DLD1 (cell line): ENCODE data around the gene CASZ1.

Source experiments
- in situ Hi-C: cut with HindIII; loops from 2 replicates; pipeline ENCODE4 v1.10.0; 2017; ENCODE audit warnings: low sequenced_read_pairs

The CASZ1 gene

GRCh38 chr1:10710489-10710888 lies 86.0 kb downstream of the CASZ1 start:
- in situ Hi-C loops, result no loop called here

GRCh38 chr1:10709646-10710045 lies 86.8 kb downstream of the CASZ1 start:
- in situ Hi-C loops, result no loop called here

GRCh38 chr1:10709165-10709564 lies 87.3 kb downstream of the CASZ1 start:
- in situ Hi-C loops, result no loop called here

GRCh38 chr1:10708757-10709156 lies 87.7 kb downstream of the CASZ1 start:
- in situ Hi-C loops, result no loop called here

- in situ Hi-C loops, result no loop called here
Observed at GRCh38 chr1:10707208-10707607, 89.2 kb downstream of the CASZ1 start.

GRCh38 chr1:10706376-10706913 lies 90.0 kb downstream of the CASZ1 start:
- in situ Hi-C loops, result no loop called here

GRCh38 chr1:10705953-10706352 lies 90.5 kb downstream of the CASZ1 start:
- in situ Hi-C loops, result no loop called here

GRCh38 chr1:10704368-10704882 lies 92.0 kb downstream of the CASZ1 start:
- in situ Hi-C loops, result no loop called here

GRCh38 chr1:10703702-10704101 lies 92.7 kb downstream of the CASZ1 start:
- in situ Hi-C loops, result no loop called here

- in situ Hi-C loops, result no loop called here
Observed at GRCh38 chr1:10701145-10701544, 95.3 kb downstream of the CASZ1 start.

- in situ Hi-C loops, result no loop called here
Observed at GRCh38 chr1:10699470-10699835, 97.0 kb downstream of the CASZ1 start.

GRCh38 chr1:10698726-10699469 lies 97.5 kb downstream of the CASZ1 start:
- in situ Hi-C loops, result no loop called here

- in situ Hi-C loops, result no loop called here
Observed at GRCh38 chr1:10697621-10698160, 98.8 kb downstream of the CASZ1 start.

- in situ Hi-C loops, result no loop called here
Observed at GRCh38 chr1:10696977-10697376, 99.5 kb downstream of the CASZ1 start.

GRCh38 chr1:10694633-10695627 lies 101.5 kb downstream of the CASZ1 start:
- in situ Hi-C loops, result no loop called here

GRCh38 chr1:10694274-10694632 lies 102.2 kb downstream of the CASZ1 start:
- in situ Hi-C loops, result no loop called here

- in situ Hi-C loops, result no loop called here
Observed at GRCh38 chr1:10693497-10694273, 102.8 kb downstream of the CASZ1 start.

GRCh38 chr1:10693152-10693496 lies 103.3 kb downstream of the CASZ1 start:
- in situ Hi-C loops, result no loop called here

GRCh38 chr1:10692401-10693021 lies 103.9 kb downstream of the CASZ1 start:
- in situ Hi-C loops, result no loop called here

- in situ Hi-C loops, result no loop called here
Observed at GRCh38 chr1:10691740-10692125, 104.7 kb downstream of the CASZ1 start.
